K562 (cell line): ENCODE measurements around the gene PHLDB1. TPM values are rescaled to one million over a fixed set of nuclear protein-coding genes. Genes with fewer than 3 reads are reported as not detected.
A peak's percentile ranks its signal among the peaks of the same experiment; 100 is the strongest.

Experiments
- ATAC-seq: fragments of 200-7000 bp; cut with Tn5 transposase; 3 replicates; pipeline ENCODE4 v1.9.1; 2020; ENCODE audit warnings: moderate library complexity
- BruUV-seq: library from RNA; stranded (reverse); fragments of 400-500 nt; replicated peaks from 2 replicates; lab custom pipeline; 2021; lab: Mats Ljungman, UMichigan
- CTCF ChIA-PET: fragments of 300-600 bp; formaldehyde crosslinking; extraction: SDS; loops from one replicate; lab custom pipeline; 2021; ENCODE audit warnings: low intra/inter-chr PET ratio; lab: Yijun Ruan, JAX
- POLR2A ChIA-PET: fragments of 300-600, 350-650 bp; sonication (Branson Sonifier 250); formaldehyde crosslinking; extraction: SDS; loops from one replicate; lab custom pipeline; 2021; ENCODE audit warnings: antibody characterized with exemption, inconsistent platforms; lab: Yijun Ruan, JAX
- DNase-seq, 4 experiments: peaks; one replicate each; pipeline versions ENCODE4 v3.0.0 to v3.0.0-alpha.2; 2011 to 2018; ENCODE audit warnings: low spot score in 3 of 4, mixed read lengths in 3 of 4; ENCODE audit errors: extremely low read depth in 1 of 4
- FAIRE-seq: peaks from 2 replicates; lab custom pipeline; 2011; peaks lifted over from hg19 to GRCh38; lab: Jason Lieb, UNC
- H2AFZ ChIP-seq: 2 replicates; pipeline ENCODE4 v1.6.0; 2011; ENCODE audit warnings: low read depth, low read length, control low read depth, inconsistent platforms
- H3K27ac ChIP-seq: fragments of 200-600 bp; 3 replicates; pipeline ENCODE4 v1.8.0; 2011; ENCODE audit warnings: low read depth, mild to moderate bottlenecking, control low read depth, inconsistent platforms, low read length, moderate library complexity, mixed read lengths; ENCODE audit errors: extremely low read depth
- H3K27me3 ChIP-seq, 2 experiments: fragments of 300-600 bp in 1 of 2; 2 replicates in 1 of 2; 3 replicates in 1 of 2; pipeline versions ENCODE4 v1.6.0 to v1.8.0; 2011; ENCODE audit warnings: inconsistent platforms in 2 of 2, low read length in 2 of 2, mild to moderate bottlenecking in 1 of 2, mixed read lengths in 1 of 2, moderate library complexity in 1 of 2; ENCODE audit not compliant: control insufficient read depth in 2 of 2, insufficient read depth in 2 of 2
- H3K36me3 ChIP-seq: fragments of 300-600 bp; 3 replicates; pipeline ENCODE4 v1.8.0; 2011; ENCODE audit warnings: mild to moderate bottlenecking, low read length, inconsistent platforms; ENCODE audit not compliant: control insufficient read depth, insufficient read depth
- H3K4me1 ChIP-seq, 2 experiments: fragments of 200-600 bp in 1 of 2; replicated peaks in 1 of 2; 2 replicates in 1 of 2; 3 replicates in 1 of 2; pipeline versions ENCODE4 v1.5.1 to v1.8.0; 2011; ENCODE audit warnings: inconsistent platforms in 2 of 2, low read length in 2 of 2, mild to moderate bottlenecking in 1 of 2, mixed read lengths in 1 of 2, moderate library complexity in 1 of 2; ENCODE audit not compliant: control insufficient read depth in 2 of 2, insufficient read depth in 2 of 2
- H3K4me2 ChIP-seq: 2 replicates; pipeline ENCODE4 v1.6.1; 2011; ENCODE audit warnings: low read length, control low read depth, inconsistent platforms, mixed read lengths; ENCODE audit not compliant: insufficient read depth
- H3K4me3 ChIP-seq: fragments of 200-600 bp; sonication (generic), shearing (Covaris generic); 2 replicates; pipeline ENCODE4 v1.5.1; 2016; ENCODE audit warnings: control low read depth, inconsistent platforms
- H3K79me2 ChIP-seq: fragments of 200-600 bp; 3 replicates; pipeline ENCODE4 v1.8.0; 2011; ENCODE audit warnings: low read length, inconsistent platforms; ENCODE audit not compliant: control insufficient read depth, insufficient read depth
- H3K9ac ChIP-seq, 2 experiments: 2 replicates each; pipeline versions ENCODE4 v1.6.0 to v1.6.1; 2011; ENCODE audit warnings: low read depth in 2 of 2, low read length in 2 of 2, control low read depth in 1 of 2, inconsistent platforms in 1 of 2, mild to moderate bottlenecking in 1 of 2, mixed read lengths in 1 of 2; ENCODE audit not compliant: insufficient read depth in 1 of 2
- H3K9me1 ChIP-seq: one replicate; pipeline ENCODE4 v1.6.0; 2011; ENCODE audit warnings: inconsistent platforms, mild to moderate bottlenecking, low read length, moderate library complexity; ENCODE audit not compliant: control insufficient read depth, insufficient read depth
- H3K9me3 ChIP-seq: replicated peaks from 2 replicates; pipeline ENCODE4 v1.5.1; 2011; ENCODE audit warnings: low read depth, low read length, inconsistent platforms; ENCODE audit not compliant: control insufficient read depth, insufficient read depth
- H4K20me1 ChIP-seq: replicated peaks from 2 replicates; pipeline ENCODE4 v1.6.1; 2011; ENCODE audit warnings: low read length, inconsistent platforms, mixed read lengths; ENCODE audit not compliant: control insufficient read depth, insufficient read depth
- C11orf30 ChIP-seq: fragments of 450-650 bp; IDR thresholded peaks from 2 replicates; pipeline ENCODE4 v1.6.1; 2016; ENCODE audit warnings: low read depth, mild to moderate bottlenecking
- ELF4 ChIP-seq: fragments of 450-650 bp; formaldehyde crosslinking; IDR thresholded peaks from 2 replicates; pipeline ENCODE4 v1.4.0; 2022; ENCODE audit warnings: missing genetic modification characterization
- GTF2F1 ChIP-seq: IDR thresholded peaks from 2 replicates; pipeline ENCODE4 v1.6.1; 2011; ENCODE audit warnings: low read depth, low read length, improper control_type of control experiment
- MAX ChIP-seq: sonication (generic); formaldehyde crosslinking; IDR thresholded peaks from 2 replicates; pipeline ENCODE4 v1.9.0; 2022; ENCODE audit warnings: mild to moderate bottlenecking, missing genetic modification reagents
- NCOA1 ChIP-seq: fragments of 450-650 bp; IDR thresholded peaks from 2 replicates; pipeline ENCODE4 v1.6.1; 2016; ENCODE audit warnings: low read depth
- PHF20 ChIP-seq: fragments of 450-650 bp; IDR thresholded peaks from 2 replicates; pipeline ENCODE4 v1.6.1; 2018; ENCODE audit not compliant: partially characterized antibody
- ZNF316 ChIP-seq: fragments of 450-650 bp; IDR thresholded peaks from 2 replicates; pipeline ENCODE4 v1.6.1; 2016
- WGBS: fragments of 100-300 bp; shearing (Covaris generic); methylation state at CpG from one replicate; pipeline ENCODE4 v1.1.6; 2016; ENCODE audit warnings: low coverage, mixed read lengths; ENCODE audit not compliant: insufficient coverage; ENCODE audit errors: missing lambda C conversion rate; 5-methylcytosine and 5-hydroxymethylcytosine counted together
- in situ Hi-C: fragments of 300-500 bp; cut with MboI; formaldehyde crosslinking; loops from 4 replicates; pipeline ENCODE4 v1.15.0; 2018; ENCODE audit warnings: inconsistent platforms, mixed read lengths
- intact Hi-C: fragments of 100-400 bp; cut with micrococcal nuclease; formaldehyde crosslinking; loops from 2 replicates; pipeline ENCODE4 v1.14.2; 2022
- polyA plus RNA-seq, 8 experiments: library from polyadenylated mRNA; depleted of rRNA in 4 of 8; stranded (reverse) in 5 of 8; unstranded in 3 of 8; fragments of >200 nt; fragmentation: Nextera tagmentation in 2 of 8; fragmentation: Illumina TruSeq in 1 of 8; extraction: Ambion mirVana in 2 of 8; extraction: Trizol in 1 of 8; gene quantifications; 2 replicates each; pipeline versions ENCODE4 v1.2.1 to v1.2.3, GENCODE V29; 2011 to 2014; ENCODE audit warnings: inconsistent platforms in 1 of 8, missing spikeins in 1 of 8
- total RNA-seq, 7 experiments: library from RNA; depleted of rRNA in 6 of 7; stranded (reverse); fragments of >200 nt in 6 of 7; fragmentation: Illumina TruSeq in 2 of 7; extraction: Trizol in 2 of 7; gene quantifications; 2 replicates each; pipeline versions ENCODE4 v1.2.1 to v1.2.3, GENCODE V29; 2011 to 2021; ENCODE audit warnings: low replicate concordance in 1 of 7

PHLDB1 gene
- total and polyA plus RNA-seq, 9 of the 15 experiments (the other 6 are each of a cell fraction or from before 2014, with no cell fraction given) = 2.0 to 28.7 (median 16.2) TPM

DNA sequence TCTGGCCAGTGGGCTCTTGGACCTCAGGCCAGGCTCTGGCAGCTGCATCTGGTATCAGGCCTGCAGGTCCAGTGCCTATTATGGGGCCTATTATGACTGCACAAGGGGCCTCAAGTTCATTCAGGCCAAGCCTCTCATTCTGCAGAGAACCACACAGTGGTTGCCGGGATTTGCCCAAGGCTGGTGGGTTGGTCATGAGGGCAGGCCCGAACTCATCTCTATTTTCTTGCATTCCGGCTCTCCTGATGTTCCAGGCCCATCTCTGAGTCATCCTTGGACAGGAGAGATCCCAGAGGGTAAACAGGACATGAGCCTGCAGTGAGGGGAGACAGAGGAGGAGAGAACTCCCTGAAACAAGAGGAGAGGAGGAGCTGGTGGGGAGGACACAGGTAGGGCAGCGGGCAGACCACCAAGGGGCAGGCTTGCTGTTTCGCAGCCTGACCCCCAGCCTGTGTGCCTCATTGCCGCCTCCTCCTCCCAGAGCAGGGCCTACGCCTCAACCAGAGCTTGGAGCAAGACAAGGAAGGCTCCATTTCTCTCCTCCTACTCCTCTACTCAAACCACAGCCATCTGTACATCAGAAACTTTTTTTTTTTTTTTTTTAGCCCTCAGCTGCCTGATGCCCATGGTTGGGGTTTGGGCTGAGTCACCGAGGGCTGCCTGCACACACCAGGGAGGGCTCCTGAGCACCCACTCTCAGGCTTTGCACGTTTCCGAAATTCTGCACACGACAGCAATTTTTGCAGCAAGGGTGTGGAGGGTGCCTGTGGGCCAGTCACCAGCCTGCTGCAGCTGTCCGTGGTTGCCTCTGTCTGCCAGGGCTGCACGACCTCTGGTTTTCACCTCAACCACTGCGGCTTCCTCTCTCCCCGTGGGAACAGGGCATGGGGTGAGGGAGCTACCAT is 84.8 kb downstream of the PHLDB1 start:
- ATAC-seq = no peak
- Histone ChIP-seq H3K4me2 (no peak overlapping the region), H3K79me2 (no peaks in the 10 kb centered on the region), H3K4me1 (peaks cover 0 to 41% of the 10 kb centered on the region in 2 experiments; a peak in 3 of 5 replicates), H3K27ac (no peak overlapping the region), H3K9me3 (no peaks in the 10 kb centered on the region; the same call in 1 of the 2 replicates), H3K4me3 (no peak overlapping the region), H4K20me1 (no peaks in the 10 kb centered on the region), H3K9ac (peak overlapping the region in 1 of 2 experiments; percentile 49; a peak in 1 of 4 replicates), H3K27me3 (no peaks in the 10 kb centered on the region), H3K36me3 (no peaks in the 10 kb centered on the region), H3K9me1 (no peaks in the 10 kb centered on the region), H2AFZ (0 out of 2 replicates have a peak overlapping the region, but pooled peaks have one; percentile 4)
- no TSS peak for BruUV-seq
- CTCF ChIA-PET = no interaction called here
- in situ Hi-C loops (no loop called here), intact Hi-C loops (loop anchor here (2.0 to 5.0 kb wide), 2 partner anchors 55 to 237 kb away; no protein-coding TSS in a partner anchor)
- POLR2A ChIA-PET = interaction anchor here (0.8 to 1.6 kb wide), 5 partner anchors 13 to 98 kb away, joined by 3 to 6 read pairs (median 3); no protein-coding TSS in a partner anchor
- no peak for DNase-seq
- FAIRE-seq = no peak
- WGBS = 47% methylated on average over 15 of the region's 15 CpGs
- TF ChIP-seq ZNF316 = peak; percentile 68
- no peak for TF ChIP-seq PHF20
- TF ChIP-seq MAX (CRISPR knock-in tag) = 0 out of 2 replicates have a peak, but pooled peaks have one; percentile 18
- no peak for TF ChIP-seq ELF4 (CRISPR knock-in tag)
- no peak for TF ChIP-seq NCOA1
- peak; percentile 34 for TF ChIP-seq C11orf30
- no peak for TF ChIP-seq GTF2F1
